Chondrocyte (in vitro differentiated cells): Measurements from ENCODE around the gene ZSCAN21. TPM values are rescaled to one million over a fixed set of nuclear protein-coding genes. Genes with fewer than 3 reads are reported as not detected.

Experiments used
- DNase-seq: peaks from one replicate; pipeline ENCODE4 v3.0.0; 2021; ENCODE audit warnings: mixed read lengths, low spot score
- H3K27ac Mint-ChIP-seq: one replicate; pipeline ENCODE4 v1.8.0; 2021; ENCODE audit warnings: mild to moderate bottlenecking, moderate library complexity, mixed read lengths; ENCODE audit not compliant: unreplicated experiment
- H3K27me3 Mint-ChIP-seq: 2 replicates; pipeline ENCODE4 v1.8.0; 2021; ENCODE audit warnings: low read depth, mixed read lengths
- H3K36me3 Mint-ChIP-seq: 2 replicates; pipeline ENCODE4 v1.8.0; 2021; ENCODE audit warnings: low read depth, mixed read lengths
- H3K4me1 Mint-ChIP-seq: 2 replicates; pipeline ENCODE4 v1.8.0; 2021; ENCODE audit warnings: low read depth, mild to moderate bottlenecking, mixed read lengths
- H3K4me3 Mint-ChIP-seq: one replicate; pipeline ENCODE4 v1.8.0; 2021; ENCODE audit warnings: mild to moderate bottlenecking, moderate library complexity, mixed read lengths; ENCODE audit not compliant: unreplicated experiment
- H3K9me3 Mint-ChIP-seq: 2 replicates; pipeline ENCODE4 v1.8.0; 2021; ENCODE audit warnings: low read depth, mixed read lengths
- total RNA-seq: library from RNA; stranded (reverse); gene quantifications from 3 replicates; pipeline ENCODE4 v1.2.1, GENCODE V29; 2021
- TF ChIP-seq, protein P1 (sequence below): fragments of 200-600 bp; sonication (generic); IDR thresholded peaks from 2 replicates; pipeline ENCODE4 v1.5.0; 2021; ENCODE audit warnings: antibody characterized with exemption, mild to moderate bottlenecking, moderate library complexity

Gene ZSCAN21
- total RNA-seq, 1 donor from 2014 or later: 13.1 TPM

DNA sequence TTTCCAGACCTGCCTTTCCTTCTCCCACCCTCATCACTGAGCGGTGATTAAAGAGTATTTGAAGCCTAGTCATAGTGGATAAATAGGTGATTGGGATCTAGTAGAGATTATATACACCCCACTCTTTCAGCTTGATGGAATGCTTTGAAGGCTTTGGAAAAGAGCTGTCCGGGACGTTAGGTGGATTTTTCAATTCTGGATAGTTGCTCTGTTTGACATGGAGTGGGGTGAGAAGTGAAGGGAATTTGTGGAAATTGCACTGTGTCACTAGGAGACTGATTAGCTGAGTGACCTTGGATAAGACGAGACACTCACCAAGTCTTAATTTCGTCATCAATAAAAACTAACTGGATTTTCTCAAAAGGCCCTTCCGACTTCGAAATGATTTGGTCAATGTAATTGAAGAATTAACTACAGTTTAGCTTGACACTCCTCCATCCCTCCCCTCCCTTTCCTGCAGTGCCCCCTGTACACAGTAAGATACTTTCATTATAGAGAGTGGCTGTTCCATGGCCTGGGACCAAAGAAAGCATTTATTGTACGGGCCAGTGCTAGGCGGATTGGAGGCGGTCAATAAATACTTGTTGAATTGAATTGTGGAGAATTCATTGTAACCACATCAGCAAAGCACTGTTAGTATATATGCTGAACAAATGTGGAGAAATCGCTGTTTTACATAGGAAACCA, 33.2 kb upstream of the ZSCAN21 start:
- Mint-ChIP-seq H3K27me3 (peaks cover 3% of the 10 kb centered on the region), H3K27ac (peak overlapping the region; percentile 84), H3K9me3 (no peaks in the 10 kb centered on the region), H3K4me3 (peak overlapping the region; percentile 91), H3K4me1 (peaks cover 31% of the 10 kb centered on the region), H3K36me3 (no peaks in the 10 kb centered on the region)
- no peak for DNase-seq
- TF ChIP-seq, protein P1, sequence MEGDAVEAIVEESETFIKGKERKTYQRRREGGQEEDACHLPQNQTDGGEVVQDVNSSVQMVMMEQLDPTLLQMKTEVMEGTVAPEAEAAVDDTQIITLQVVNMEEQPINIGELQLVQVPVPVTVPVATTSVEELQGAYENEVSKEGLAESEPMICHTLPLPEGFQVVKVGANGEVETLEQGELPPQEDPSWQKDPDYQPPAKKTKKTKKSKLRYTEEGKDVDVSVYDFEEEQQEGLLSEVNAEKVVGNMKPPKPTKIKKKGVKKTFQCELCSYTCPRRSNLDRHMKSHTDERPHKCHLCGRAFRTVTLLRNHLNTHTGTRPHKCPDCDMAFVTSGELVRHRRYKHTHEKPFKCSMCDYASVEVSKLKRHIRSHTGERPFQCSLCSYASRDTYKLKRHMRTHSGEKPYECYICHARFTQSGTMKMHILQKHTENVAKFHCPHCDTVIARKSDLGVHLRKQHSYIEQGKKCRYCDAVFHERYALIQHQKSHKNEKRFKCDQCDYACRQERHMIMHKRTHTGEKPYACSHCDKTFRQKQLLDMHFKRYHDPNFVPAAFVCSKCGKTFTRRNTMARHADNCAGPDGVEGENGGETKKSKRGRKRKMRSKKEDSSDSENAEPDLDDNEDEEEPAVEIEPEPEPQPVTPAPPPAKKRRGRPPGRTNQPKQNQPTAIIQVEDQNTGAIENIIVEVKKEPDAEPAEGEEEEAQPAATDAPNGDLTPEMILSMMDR: peak; percentile 34

DNA sequence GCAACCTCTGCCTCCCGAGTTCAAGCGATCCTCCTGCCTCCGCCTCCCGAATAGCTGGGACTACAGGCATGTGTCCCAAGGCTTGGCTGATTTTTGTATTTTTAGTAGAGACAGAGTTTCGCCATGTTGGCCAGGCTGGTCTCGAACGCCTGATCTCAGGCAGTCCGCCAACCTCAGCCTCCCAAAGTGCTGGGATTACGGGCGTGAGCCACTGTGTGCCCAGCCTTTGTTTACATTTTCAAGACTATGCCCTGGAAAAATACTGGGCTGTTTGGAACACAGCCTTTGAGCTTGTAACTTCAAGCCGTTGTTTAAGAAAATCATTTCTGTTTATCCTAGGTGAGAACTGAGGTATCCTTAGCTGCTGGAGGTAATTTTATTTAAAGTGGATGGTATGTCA, 32.3 kb upstream of the ZSCAN21 start:
- no peak for DNase-seq
- Mint-ChIP-seq H3K4me1 (peaks cover 31% of the 10 kb centered on the region), H3K4me3 (peak overlapping the region; percentile 46), H3K9me3 (no peaks in the 10 kb centered on the region), H3K27me3 (no peaks in the 10 kb centered on the region), H3K27ac (peak overlapping the region; percentile 59), H3K36me3 (no peaks in the 10 kb centered on the region)
- TF ChIP-seq, protein P1: no peak

DNA sequence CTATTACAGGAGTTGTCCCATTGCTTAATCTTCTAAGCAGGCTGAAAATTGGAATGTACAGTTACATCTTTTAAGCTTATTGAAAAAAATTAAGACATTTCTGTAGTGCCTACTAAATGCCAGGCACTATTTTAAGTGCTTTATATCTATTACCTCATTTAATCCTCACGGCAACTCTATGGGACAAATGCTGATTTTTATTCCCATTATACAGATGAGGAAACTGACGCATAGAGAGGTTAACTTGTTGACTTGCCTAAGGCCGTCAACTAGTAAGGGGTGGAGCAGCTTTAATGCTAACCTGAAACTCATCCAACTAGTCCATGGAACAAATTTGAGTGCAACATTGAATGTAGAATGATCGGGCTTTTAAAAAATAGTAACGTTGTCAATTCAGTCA, 31.7 kb upstream of the ZSCAN21 start:
- DNase-seq: no peak
- Mint-ChIP-seq H3K4me3 (no peak overlapping the region), H3K27me3 (no peaks in the 10 kb centered on the region), H3K4me1 (peaks cover 31% of the 10 kb centered on the region), H3K36me3 (peaks cover 2% of the 10 kb centered on the region), H3K9me3 (no peaks in the 10 kb centered on the region), H3K27ac (no peak overlapping the region)
- TF ChIP-seq, protein P1: no peak

DNA sequence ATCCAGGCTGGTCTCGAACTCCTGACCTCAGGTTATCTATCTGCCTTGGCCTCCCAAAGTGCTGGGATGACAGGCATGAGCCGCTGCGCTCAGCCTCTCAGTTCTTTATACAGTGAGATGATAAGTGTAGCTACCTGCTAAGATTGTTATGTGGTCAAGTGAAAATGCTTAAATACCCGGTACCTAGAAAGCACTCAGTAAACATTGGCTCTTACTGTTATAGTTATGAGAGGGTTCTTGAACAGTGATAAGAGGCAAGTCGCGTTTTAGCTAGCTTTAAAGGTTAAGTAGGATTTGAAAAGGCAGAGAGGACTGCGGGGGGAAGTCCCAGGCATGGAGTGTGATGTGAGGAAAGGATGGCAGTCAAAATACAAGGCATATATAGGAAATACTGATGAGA, 29.7 kb upstream of the ZSCAN21 start:
- no peak for DNase-seq
- H3K36me3 Mint-ChIP-seq: peaks cover 11% of the 10 kb centered on the region
- no peaks in the 10 kb centered on the region for H3K27me3 Mint-ChIP-seq
- H3K27ac Mint-ChIP-seq: no peak overlapping the region
- no peak overlapping the region for H3K4me3 Mint-ChIP-seq
- TF ChIP-seq, protein P1: no peak
- no peaks in the 10 kb centered on the region for H3K9me3 Mint-ChIP-seq
- H3K4me1 Mint-ChIP-seq: peaks cover 29% of the 10 kb centered on the region

DNA sequence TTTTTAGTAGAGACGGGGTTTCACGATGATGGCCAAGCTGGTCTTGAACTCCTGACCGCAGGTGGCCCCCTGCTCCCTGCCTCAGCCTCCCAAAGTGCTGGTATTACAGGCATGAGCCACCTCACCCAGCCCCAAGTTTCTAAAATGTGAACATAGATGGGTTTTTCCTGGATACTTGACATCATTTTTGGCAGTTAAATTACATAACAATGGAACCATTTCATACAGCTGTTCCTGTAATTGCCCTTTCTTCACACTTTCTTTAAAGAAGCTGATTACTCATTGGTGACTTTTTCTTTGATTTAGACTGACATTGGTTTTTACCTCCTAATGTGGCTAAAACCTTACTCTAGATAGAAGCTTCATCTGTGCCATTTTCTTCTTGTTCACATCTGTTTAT, 28.3 kb upstream of the ZSCAN21 start:
- H3K27ac Mint-ChIP-seq: no peak overlapping the region
- TF ChIP-seq, protein P1: no peak
- no peak overlapping the region for H3K4me3 Mint-ChIP-seq
- peaks cover 22% of the 10 kb centered on the region for H3K4me1 Mint-ChIP-seq
- H3K27me3 Mint-ChIP-seq: no peaks in the 10 kb centered on the region
- H3K9me3 Mint-ChIP-seq: no peaks in the 10 kb centered on the region
- H3K36me3 Mint-ChIP-seq: peaks cover 17% of the 10 kb centered on the region
- DNase-seq: no peak
